OCI-LY7 (cell line): ENCODE results near the gene CARNS1. TPM values are rescaled to one million over a fixed set of nuclear protein-coding genes. Genes with fewer than 3 reads are reported as not detected.

ENCODE experiments used
- BruUV-seq: library from RNA; stranded (reverse); fragments of 400-500 nt; replicated peaks from 2 replicates; lab custom pipeline; 2021; lab: Mats Ljungman, UMichigan
- CTCF ChIA-PET: fragments of 300-600 bp; sonication (Branson Sonifier 250); formaldehyde crosslinking; loops from one replicate; lab custom pipeline; 2022; ENCODE audit warnings: antibody characterized with exemption; ENCODE audit not compliant: unreplicated experiment; lab: Charles Lee
- POLR2A ChIA-PET: fragments of 300-600 bp; sonication (Branson Sonifier 250); formaldehyde crosslinking; loops from one replicate; lab custom pipeline; 2022; ENCODE audit warnings: antibody characterized with exemption; lab: Charles Lee
- DNase-seq: peaks from one replicate; pipeline ENCODE4 v3.0.0-alpha.2; 2015; ENCODE audit warnings: low spot score
- H2AFZ ChIP-seq: fragments of 200-600 bp; sonication (generic), shearing (Covaris generic); 2 replicates; pipeline ENCODE4 v1.6.1; 2014; ENCODE audit warnings: mild to moderate bottlenecking, antibody characterized with exemption, low read length, moderate library complexity
- H3K27ac ChIP-seq: fragments of 200-600 bp; sonication (generic); 2 replicates; pipeline ENCODE4 v1.5.1; 2014; ENCODE audit warnings: mixed run types, low read depth, mild to moderate bottlenecking, moderate library complexity, low read length, inconsistent platforms; ENCODE audit not compliant: poor library complexity, severe bottlenecking
- H3K36me3 ChIP-seq: fragments of 200-600 bp; sonication (generic); 2 replicates; pipeline ENCODE4 v1.6.1; 2014; ENCODE audit warnings: mild to moderate bottlenecking, antibody characterized with exemption, low read length, moderate library complexity, mixed read lengths; ENCODE audit not compliant: insufficient read depth
- H3K4me1 ChIP-seq: fragments of 200-600 bp; sonication (generic); 2 replicates; pipeline ENCODE4 v1.5.1; 2014; ENCODE audit warnings: mild to moderate bottlenecking, low read length; ENCODE audit not compliant: insufficient read depth, poor library complexity, severe bottlenecking
- H3K4me2 ChIP-seq: fragments of 200-600 bp; sonication (generic); 2 replicates; pipeline ENCODE4 v1.6.1; 2014; ENCODE audit warnings: mild to moderate bottlenecking, low read length
- H3K4me3 ChIP-seq: fragments of 200-600 bp; sonication (generic); 2 replicates; pipeline ENCODE4 v1.5.1; 2014; ENCODE audit warnings: mild to moderate bottlenecking, low read depth, low read length; ENCODE audit not compliant: poor library complexity, severe bottlenecking
- H3K79me2 ChIP-seq: fragments of 200-600 bp; sonication (generic); 2 replicates; pipeline ENCODE4 v1.6.1; 2016; ENCODE audit warnings: low read depth, mild to moderate bottlenecking, low read length, moderate library complexity, mixed read lengths; ENCODE audit not compliant: insufficient read depth
- H3K9me2 ChIP-seq: fragments of 200-600 bp; sonication (generic); 2 replicates; pipeline ENCODE4 v1.6.1; 2016; ENCODE audit warnings: mild to moderate bottlenecking, low read length, mixed read lengths; ENCODE audit not compliant: insufficient read depth
- H3K9me3 ChIP-seq: fragments of 200-600 bp; sonication (generic); 2 replicates; pipeline ENCODE4 v1.6.1; 2014; ENCODE audit warnings: mild to moderate bottlenecking, mixed run types, low read length, mixed read lengths
- H4K20me1 ChIP-seq: fragments of 200-600 bp; sonication (generic); 2 replicates; pipeline ENCODE4 v1.6.1; 2014; ENCODE audit warnings: mild to moderate bottlenecking, antibody characterized with exemption, low read length, moderate library complexity, mixed read lengths; ENCODE audit not compliant: insufficient read depth
- CTCF ChIP-seq: fragments of 200-600 bp; sonication (generic); conservative IDR thresholded peaks from 2 replicates; pipeline ENCODE4 v1.5.1; 2014; ENCODE audit warnings: mild to moderate bottlenecking, antibody characterized with exemption, low read length, moderate library complexity, mixed read lengths
- EZH2phosphoT487 ChIP-seq: fragments of 200-600 bp; sonication (generic); IDR thresholded peaks from 2 replicates; pipeline ENCODE4 v1.6.1; 2018; ENCODE audit warnings: low read depth, borderline replicate concordance, mild to moderate bottlenecking, mixed run types, antibody characterized with exemption, low read length, moderate library complexity, mixed read lengths
- intact Hi-C: fragments of 100-400 bp; cut with micrococcal nuclease; formaldehyde crosslinking; loops from one replicate; pipeline ENCODE4 v1.10.0; 2022; ENCODE audit not compliant: unreplicated experiment
- total RNA-seq, 2 experiments: library from RNA; depleted of rRNA in 1 of 2; stranded (reverse); fragments of >200 nt in 1 of 2; shearing (Covaris generic) in 1 of 2; gene quantifications; 2 replicates each; pipeline ENCODE4 v1.2.3, GENCODE V29; 2014 to 2022

Gene CARNS1
- total RNA-seq, 2 experiments from 2014 or later = 0.06 to 0.21 TPM

- Histone ChIP-seq H3K36me3 (no peaks in the 10 kb centered on the region; the same call in 1 of the 2 replicates), H3K9me3 (no peaks in the 10 kb centered on the region), H3K9me2 (no peaks in the 10 kb centered on the region), H3K79me2 (peaks cover 23% of the 10 kb centered on the region; the same call in 1 of the 2 replicates), H2AFZ (no peak overlapping the region), H3K4me3 (peak overlapping the region; percentile 87), H3K4me2 (peak overlapping the region; percentile 100), H3K27ac (peak overlapping the region; percentile 76), H3K4me1 (peaks cover 59% of the 10 kb centered on the region), H4K20me1 (no peaks in the 10 kb centered on the region)
- intact Hi-C loops = loop anchor here (5.0 kb wide), 1 partner anchor 115 kb away; the partner anchor contains the start of gene POLD4
- BruUV-seq = no TSS peak
- peak; percentile 23 for DNase-seq
- ChIA-PET CTCF (interaction anchor here (0.5 kb wide), 1 partner anchor 114 kb away, joined by 3 read pairs; no protein-coding TSS in a partner anchor), POLR2A (interaction anchor here (0.6 to 4.2 kb wide), 6 partner anchors 9 to 63 kb away, joined by 5 to 20 read pairs (median 6); partner anchors contain the start of genes AIP, CORO1B, PTPRCAP and TBC1D10C)
- TF ChIP-seq CTCF (no peak), EZH2phosphoT487 (no peak)
Measured at GRCh38 chr11:67466962-67467771, 51.7 kb downstream of the CARNS1 start.

- ChIA-PET CTCF (interaction anchor here (1.2 to 1.3 kb wide), 2 partner anchors 29 to 61 kb away, joined by 3 read pairs; no protein-coding TSS in a partner anchor), POLR2A (interaction anchor here (0.7 to 4.2 kb wide), 12 partner anchors 8 to 994 kb away, joined by 3 to 20 read pairs (median 4); partner anchors contain the start of genes AIP, CORO1B, PPP1CA and PTPRCAP)
- peak; percentile 32 for DNase-seq
- Histone ChIP-seq H3K36me3 (no peaks in the 10 kb centered on the region; the same call in 1 of the 2 replicates), H3K4me3 (peak overlapping the region; percentile 87), H3K79me2 (peaks cover 23% of the 10 kb centered on the region; the same call in 1 of the 2 replicates), H2AFZ (no peak overlapping the region), H3K9me2 (no peaks in the 10 kb centered on the region), H4K20me1 (no peaks in the 10 kb centered on the region), H3K4me1 (peaks cover 59% of the 10 kb centered on the region), H3K27ac (peak overlapping the region; percentile 76), H3K4me2 (peak overlapping the region; percentile 100), H3K9me3 (no peaks in the 10 kb centered on the region)
- intact Hi-C loops = loop anchor here (1.0 to 5.0 kb wide), 3 partner anchors 25 to 116 kb away; partner anchors contain the start of genes CORO1B and POLD4
- no peak for TF ChIP-seq EZH2phosphoT487
- no peak for TF ChIP-seq CTCF
- BruUV-seq = TSS peak; percentile 27
Measured at GRCh38 chr11:67468056-67468455, 52.6 kb downstream of the CARNS1 start.
